Measurements from ENCODE around the gene PTMS. TPM values are rescaled to one million over a fixed set of nuclear protein-coding genes. Genes with fewer than 3 reads are reported as not detected.

The PTMS gene
- polyA plus RNA-seq, 1 donor: 242 TPM

- Histone ChIP-seq H3K9me3 (ENCODE audit: control insufficient read depth, low read depth, low read length) (no peaks in the 10 kb centered on the region), H3K4me1 (ENCODE audit: control insufficient read depth, insufficient read depth, low read length) (peaks cover 17% of the 10 kb centered on the region), H3K36me3 (ENCODE audit: control insufficient read depth, insufficient read depth, low read length) (peaks cover 50% of the 10 kb centered on the region), H3K27me3 (ENCODE audit: control insufficient read depth, insufficient read depth, low read length) (no peaks in the 10 kb centered on the region), H3K27ac (ENCODE audit: low read length) (peak overlapping the region; percentile 100), H3K4me3 (ENCODE audit: low read length) (peak overlapping the region; percentile 98)
- peak in 1 of 2 donors; percentile 11 for DNase-seq
- no CpG with 5 or more reads among the region's 7 CpGs for WGBS (ENCODE audit: insufficient coverage, low lambda C conversion rate)
Measured at GRCh38 chr12:6751767-6752166, 14.4 kb upstream of the PTMS start.

GRCh38 chr12:6752167-6752920 lies 13.8 kb upstream of the PTMS start:
- H3K9me3 ChIP-seq (ENCODE audit: control insufficient read depth, low read depth, low read length): no peaks in the 10 kb centered on the region
- H3K27me3 ChIP-seq (ENCODE audit: control insufficient read depth, insufficient read depth, low read length): no peaks in the 10 kb centered on the region
- H3K4me3 ChIP-seq (ENCODE audit: low read length): peak overlapping the region; percentile 98
- peak overlapping the region; percentile 100 for H3K27ac ChIP-seq (ENCODE audit: low read length)
- WGBS (ENCODE audit: insufficient coverage, low lambda C conversion rate): no CpG with 5 or more reads among the region's 24 CpGs
- peak in 1 of 2 donors; percentile 62 for DNase-seq
- peaks cover 17% of the 10 kb centered on the region for H3K4me1 ChIP-seq (ENCODE audit: control insufficient read depth, insufficient read depth, low read length)
- H3K36me3 ChIP-seq (ENCODE audit: control insufficient read depth, insufficient read depth, low read length): peaks cover 44% of the 10 kb centered on the region

GRCh38 chr12:6752921-6753771 lies 13.0 kb upstream of the PTMS start, which contains the start of gene MLF2:
MLF2 (minus strand) TSS chr12:6753141; CDS start chr12:6752334, 807 bp downstream.
- Histone ChIP-seq H3K4me3 (ENCODE audit: low read length) (peak within 1 kb of the TSS; percentile 98), H3K27ac (ENCODE audit: low read length) (peak within 1 kb of the TSS; percentile 100), H3K36me3 (ENCODE audit: control insufficient read depth, insufficient read depth, low read length) (peaks cover 36% of the 10 kb centered on the region), H3K4me1 (ENCODE audit: control insufficient read depth, insufficient read depth, low read length) (peaks cover 17% of the 10 kb centered on the region), H3K27me3 (ENCODE audit: control insufficient read depth, insufficient read depth, low read length) (no peaks in the 10 kb centered on the region), H3K9me3 (ENCODE audit: control insufficient read depth, low read depth, low read length) (no peaks in the 10 kb centered on the region)
- peak; percentile 98 to 99 for DNase-seq
- no CpG with 5 or more reads among the region's 62 CpGs for WGBS (ENCODE audit: insufficient coverage, low lambda C conversion rate)

GRCh38 chr12:6753772-6754356 lies 12.3 kb upstream of the PTMS start:
- no peak overlapping the region for H3K4me3 ChIP-seq (ENCODE audit: low read length)
- no CpG with 5 or more reads among the region's 7 CpGs for WGBS (ENCODE audit: insufficient coverage, low lambda C conversion rate)
- DNase-seq: peak in 1 of 2 donors; percentile 37

GRCh38 chr12:6754411-6754810 lies 11.8 kb upstream of the PTMS start:
- WGBS (ENCODE audit: insufficient coverage, low lambda C conversion rate): no CpG with 5 or more reads among the region's 2 CpGs
- Histone ChIP-seq H3K9me3 (ENCODE audit: control insufficient read depth, low read depth, low read length) (no peaks in the 10 kb centered on the region), H3K36me3 (ENCODE audit: control insufficient read depth, insufficient read depth, low read length) (peaks cover 24% of the 10 kb centered on the region), H3K4me3 (ENCODE audit: low read length) (no peak overlapping the region), H3K27ac (ENCODE audit: low read length) (peak overlapping the region; percentile 100), H3K4me1 (ENCODE audit: control insufficient read depth, insufficient read depth, low read length) (peaks cover 17% of the 10 kb centered on the region), H3K27me3 (ENCODE audit: control insufficient read depth, insufficient read depth, low read length) (no peaks in the 10 kb centered on the region)
- DNase-seq: no peak

More at GRCh38 chr12:6753772-6754356, 12.3 kb upstream of the PTMS start:
- Histone ChIP-seq H3K9me3 (ENCODE audit: control insufficient read depth, low read depth, low read length) (no peaks in the 10 kb centered on the region), H3K27me3 (ENCODE audit: control insufficient read depth, insufficient read depth, low read length) (no peaks in the 10 kb centered on the region), H3K27ac (ENCODE audit: low read length) (peak overlapping the region; percentile 100), H3K4me1 (ENCODE audit: control insufficient read depth, insufficient read depth, low read length) (peaks cover 17% of the 10 kb centered on the region), H3K36me3 (ENCODE audit: control insufficient read depth, insufficient read depth, low read length) (peaks cover 29% of the 10 kb centered on the region)

- Histone ChIP-seq H3K4me1 (ENCODE audit: control insufficient read depth, insufficient read depth, low read length) (peaks cover 11% of the 10 kb centered on the region), H3K27ac (ENCODE audit: low read length) (no peak overlapping the region), H3K4me3 (ENCODE audit: low read length) (no peak overlapping the region), H3K36me3 (ENCODE audit: control insufficient read depth, insufficient read depth, low read length) (no peaks in the 10 kb centered on the region), H3K9me3 (ENCODE audit: control insufficient read depth, low read depth, low read length) (no peaks in the 10 kb centered on the region), H3K27me3 (ENCODE audit: control insufficient read depth, insufficient read depth, low read length) (no peaks in the 10 kb centered on the region)
- DNase-seq: no peak
- 93% methylated on average over 2 of the region's 8 CpGs for WGBS (ENCODE audit: insufficient coverage, low lambda C conversion rate)
Measured at GRCh38 chr12:6757028-6757690, 9.0 kb upstream of the PTMS start.

GRCh38 chr12:6758506-6759095 lies 7.6 kb upstream of the PTMS start:
- Histone ChIP-seq H3K27me3 (ENCODE audit: control insufficient read depth, insufficient read depth, low read length) (no peaks in the 10 kb centered on the region), H3K36me3 (ENCODE audit: control insufficient read depth, insufficient read depth, low read length) (no peaks in the 10 kb centered on the region), H3K4me3 (ENCODE audit: low read length) (no peak overlapping the region), H3K9me3 (ENCODE audit: control insufficient read depth, low read depth, low read length) (no peaks in the 10 kb centered on the region), H3K4me1 (ENCODE audit: control insufficient read depth, insufficient read depth, low read length) (peaks cover 11% of the 10 kb centered on the region), H3K27ac (ENCODE audit: low read length) (no peak overlapping the region)
- 80% methylated on average over 1 of the region's 9 CpGs for WGBS (ENCODE audit: insufficient coverage, low lambda C conversion rate)
- no peak for DNase-seq

- Histone ChIP-seq H3K27ac (ENCODE audit: low read length) (no peak overlapping the region), H3K4me3 (ENCODE audit: low read length) (no peak overlapping the region), H3K27me3 (ENCODE audit: control insufficient read depth, insufficient read depth, low read length) (no peaks in the 10 kb centered on the region), H3K9me3 (ENCODE audit: control insufficient read depth, low read depth, low read length) (no peaks in the 10 kb centered on the region), H3K4me1 (ENCODE audit: control insufficient read depth, insufficient read depth, low read length) (peaks cover 12% of the 10 kb centered on the region), H3K36me3 (ENCODE audit: control insufficient read depth, insufficient read depth, low read length) (no peaks in the 10 kb centered on the region)
- DNase-seq: no peak
- WGBS (ENCODE audit: insufficient coverage, low lambda C conversion rate): no CpG with 5 or more reads among the region's 5 CpGs
Measured at GRCh38 chr12:6759741-6760140, 6.4 kb upstream of the PTMS start.

- Histone ChIP-seq H3K36me3 (ENCODE audit: control insufficient read depth, insufficient read depth, low read length) (no peaks in the 10 kb centered on the region), H3K27ac (ENCODE audit: low read length) (peak overlapping the region; percentile 81), H3K9me3 (ENCODE audit: control insufficient read depth, low read depth, low read length) (no peaks in the 10 kb centered on the region), H3K4me1 (ENCODE audit: control insufficient read depth, insufficient read depth, low read length) (peaks cover 32% of the 10 kb centered on the region), H3K4me3 (ENCODE audit: low read length) (no peak overlapping the region), H3K27me3 (ENCODE audit: control insufficient read depth, insufficient read depth, low read length) (no peaks in the 10 kb centered on the region)
- no CpG with 5 or more reads among the region's 4 CpGs for WGBS (ENCODE audit: insufficient coverage, low lambda C conversion rate)
- DNase-seq: no peak
Measured at GRCh38 chr12:6763380-6763779, 2.8 kb upstream of the PTMS start.

Measured in large intestine (tissue), 3 donors.